Measurements from ENCODE around the gene ARHGAP42.

ARHGAP42 gene

DNA sequence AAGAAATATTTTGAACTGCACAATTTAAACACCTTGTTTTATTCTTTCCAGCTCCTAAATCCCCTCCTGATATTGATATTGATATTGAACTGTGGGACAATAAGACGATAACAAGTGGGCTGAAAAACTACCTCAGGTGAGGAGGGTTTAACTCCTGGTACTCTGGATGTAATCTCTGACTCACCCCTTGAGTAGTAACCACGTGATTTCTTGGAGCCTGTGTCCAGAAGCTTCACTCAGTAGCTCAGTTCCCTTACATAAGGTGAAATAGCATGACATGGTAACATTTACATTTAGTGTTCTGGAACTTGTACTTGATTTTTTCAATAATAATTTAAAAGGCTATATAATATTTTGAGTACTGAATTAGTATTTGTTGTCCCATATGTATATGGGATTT, 274.5 kb downstream of the ARHGAP42 start:
- no peak for DNase-seq (ENCODE audit: low read depth in 2 of 2, low spot score in 1 of 2)

DNA sequence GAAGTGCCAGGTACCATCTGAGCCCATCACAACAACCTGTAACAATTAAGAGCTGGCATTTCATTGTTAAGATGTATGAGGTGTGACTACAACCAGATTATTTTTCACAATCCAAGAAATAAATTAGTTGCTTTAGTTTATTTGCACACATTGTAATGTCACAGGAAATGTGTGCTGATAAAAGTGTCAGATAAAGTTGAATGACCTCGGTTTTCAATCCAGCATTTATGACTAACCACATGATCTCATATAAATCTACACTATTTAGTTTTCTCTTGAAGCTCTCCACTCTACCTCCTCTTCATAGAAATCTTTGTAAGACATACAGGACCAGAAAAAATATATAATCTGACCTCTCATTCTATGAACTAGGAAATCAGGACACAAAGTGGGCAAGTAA, 276.3 kb downstream of the ARHGAP42 start:
- DNase-seq (ENCODE audit: low read depth in 2 of 2, low spot score in 1 of 2): no peak

GRCh38 chr11:100964435-100964834, 277.3 kb downstream of the ARHGAP42 start:
- DNase-seq (ENCODE audit: low read depth in 2 of 2, low spot score in 1 of 2): no peak

DNA sequence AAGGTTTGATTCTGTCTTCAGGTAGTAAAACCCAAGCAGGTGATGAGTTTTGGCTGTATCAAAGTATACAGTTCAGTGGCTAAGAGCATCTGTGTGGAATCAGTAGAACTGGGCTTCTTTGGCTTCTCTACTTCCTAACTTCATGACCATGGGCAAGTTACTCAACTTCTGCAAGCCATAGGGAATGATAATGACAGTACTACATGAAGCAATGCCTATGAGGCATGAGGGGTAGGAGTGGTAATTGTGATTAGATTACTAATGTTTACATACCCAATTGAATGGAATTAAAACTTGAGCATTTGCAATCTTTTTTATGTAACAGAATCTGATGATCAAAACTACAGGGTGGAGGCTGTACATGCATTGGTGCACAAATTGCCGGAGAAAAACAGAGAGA, 278.3 kb downstream of the ARHGAP42 start:
- DNase-seq (ENCODE audit: low read depth in 2 of 2, low spot score in 1 of 2): no peak

GRCh38 chr11:100966366-100966765, 279.3 kb downstream of the ARHGAP42 start:
- no peak for DNase-seq (ENCODE audit: low read depth in 2 of 2, low spot score in 1 of 2)

- no peak for DNase-seq (ENCODE audit: low read depth in 2 of 2, low spot score in 1 of 2)
These were observed 281.9 kb downstream of the ARHGAP42 start for GRCh38 chr11:100969008-100969407.

DNA sequence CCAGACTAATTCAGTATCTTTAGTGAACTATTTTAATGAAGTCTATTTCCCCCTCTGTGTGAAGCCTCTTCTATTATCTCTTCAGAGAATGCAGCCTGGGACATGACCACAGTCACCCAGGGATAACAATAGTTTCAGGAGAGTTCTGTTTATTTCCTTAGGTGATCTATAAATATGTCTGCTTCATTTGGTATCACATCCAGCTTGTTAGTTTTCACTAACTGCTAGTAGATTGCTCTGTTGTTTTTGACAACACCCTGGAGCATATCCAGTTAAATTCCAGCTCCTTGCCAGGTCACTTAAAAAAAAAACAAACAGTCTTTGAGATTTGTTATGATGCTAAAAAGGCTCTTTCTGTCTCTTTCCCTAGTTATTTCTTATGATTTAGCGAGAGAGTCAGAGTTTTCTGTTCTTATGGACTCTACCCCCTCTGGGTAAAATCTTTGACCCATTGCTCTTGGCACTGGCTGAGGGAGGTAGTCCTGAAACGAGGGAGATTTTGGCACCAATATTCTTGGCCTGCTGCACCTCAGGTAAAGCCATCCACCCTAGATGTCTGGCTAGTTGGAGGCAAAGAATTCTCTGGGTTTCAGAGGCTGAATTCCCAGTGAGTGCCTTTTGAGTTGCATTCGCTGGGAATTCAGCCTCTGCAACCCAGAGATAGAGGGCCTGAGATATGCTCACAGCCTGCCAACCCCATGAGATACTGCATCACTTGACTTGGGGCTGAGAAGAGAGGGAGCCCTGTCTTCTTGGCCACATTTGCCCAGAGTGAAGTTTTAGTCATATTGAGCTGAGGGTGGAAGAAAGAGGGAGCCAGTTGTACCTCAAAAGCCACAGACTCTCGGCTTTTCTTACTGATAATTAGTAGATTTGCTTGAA, 283.4 kb downstream of the ARHGAP42 start:
- DNase-seq (ENCODE audit: low read depth in 2 of 2, low spot score in 1 of 2): no peak

GRCh38 chr11:100972046-100972445, 285.0 kb downstream of the ARHGAP42 start:
- DNase-seq (ENCODE audit: low read depth in 2 of 2, low spot score in 1 of 2): no peak

- no peak for DNase-seq (ENCODE audit: low read depth in 2 of 2, low spot score in 1 of 2)
These were observed 291.4 kb downstream of the ARHGAP42 start for GRCh38 chr11:100978442-100978841.

- no peak for DNase-seq (ENCODE audit: low read depth in 2 of 2, low spot score in 1 of 2)
These were observed 291.9 kb downstream of the ARHGAP42 start for GRCh38 chr11:100978939-100979338.

GRCh38 chr11:100980156-100980555, 293.1 kb downstream of the ARHGAP42 start:
- DNase-seq (ENCODE audit: low read depth in 2 of 2, low spot score in 1 of 2): no peak

- no peak for DNase-seq (ENCODE audit: low read depth in 2 of 2, low spot score in 1 of 2)
These were observed 294.2 kb downstream of the ARHGAP42 start for GRCh38 chr11:100981196-100981824.

DNA sequence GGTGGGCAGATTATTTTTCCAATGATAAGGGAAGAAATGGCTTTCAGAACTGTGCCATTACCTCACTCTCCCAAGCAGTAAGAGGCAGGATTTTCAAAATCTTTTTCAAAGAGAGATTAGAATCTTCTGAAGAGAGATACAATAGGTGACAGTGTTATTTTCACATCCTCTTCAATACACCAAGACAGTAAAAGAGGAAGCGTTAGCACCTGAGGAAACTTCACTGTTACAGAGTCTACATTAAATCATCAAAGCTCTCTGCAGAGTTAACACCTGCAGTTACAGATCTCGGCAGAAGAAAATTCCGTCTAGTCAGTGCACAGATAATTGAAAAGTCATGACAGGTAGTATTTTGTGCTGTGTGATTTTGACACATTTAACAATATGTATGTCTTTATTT, 297.6 kb downstream of the ARHGAP42 start:
- no peak for DNase-seq (ENCODE audit: low read depth in 2 of 2, low spot score in 1 of 2)

DNA sequence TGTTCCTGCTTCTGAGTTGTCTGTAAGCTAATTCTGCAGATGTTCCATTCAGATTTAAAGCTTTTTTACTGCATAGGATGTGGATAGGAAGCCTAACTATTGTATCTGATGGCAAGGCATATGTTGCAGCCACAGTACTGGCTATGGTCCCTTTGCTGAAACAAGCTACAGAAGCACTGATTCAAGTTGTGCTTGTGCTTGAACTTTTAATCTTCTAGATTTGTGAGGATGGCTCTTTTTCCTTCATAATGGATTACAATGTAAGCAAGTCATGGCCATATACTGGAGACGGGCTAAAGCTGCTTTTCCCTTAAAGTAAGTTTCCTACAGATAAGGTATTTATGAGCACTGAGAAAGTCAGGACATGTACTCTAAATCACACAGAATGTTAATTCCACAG, 303.8 kb downstream of the ARHGAP42 start:
- DNase-seq (ENCODE audit: low read depth in 2 of 2, low spot score in 1 of 2): no peak

GRCh38 chr11:100991541-100991940, 304.5 kb downstream of the ARHGAP42 start:
- no peak for DNase-seq (ENCODE audit: low read depth in 2 of 2, low spot score in 1 of 2)

DNA sequence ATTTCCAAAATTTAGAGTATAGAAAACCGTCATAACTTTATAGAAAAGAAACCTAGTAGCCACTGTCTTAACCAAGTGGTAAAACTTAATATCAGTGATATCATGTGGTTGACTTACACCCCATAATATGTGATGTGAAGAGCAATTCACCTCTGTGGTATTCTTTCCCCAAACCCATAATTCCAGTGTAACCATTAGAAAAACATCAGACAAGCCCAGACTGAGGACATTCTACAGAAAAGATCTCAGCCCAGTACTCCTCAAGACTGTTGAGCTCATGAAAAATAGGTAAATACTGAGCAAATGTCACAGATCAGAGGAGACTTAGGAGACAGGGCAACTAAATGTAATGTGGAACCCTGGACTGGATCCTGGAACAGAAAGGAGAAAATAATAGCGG, 307.9 kb downstream of the ARHGAP42 start:
- DNase-seq (ENCODE audit: low read depth in 2 of 2, low spot score in 1 of 2): no peak

DNA sequence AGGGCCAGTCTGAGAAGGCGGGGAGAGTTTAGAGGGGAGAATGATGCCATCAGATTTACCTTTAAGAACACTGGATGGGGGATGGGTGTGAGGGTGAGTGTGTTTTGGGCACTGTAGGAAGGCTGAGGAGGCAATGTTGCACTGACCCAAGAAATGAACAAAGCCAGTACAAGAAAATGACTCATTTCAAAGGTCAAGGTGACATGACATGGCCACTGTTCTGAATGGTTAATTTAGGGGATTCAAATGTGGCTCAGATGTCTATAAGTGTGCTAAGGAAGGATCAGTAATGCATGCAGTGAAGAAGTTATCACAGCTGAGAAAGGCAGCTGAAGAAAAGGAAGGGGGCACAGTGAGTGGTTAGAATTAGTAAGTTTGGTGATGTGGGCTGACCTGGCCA, 312.7 kb downstream of the ARHGAP42 start:
- DNase-seq (ENCODE audit: low read depth in 2 of 2, low spot score in 1 of 2): no peak

DNA sequence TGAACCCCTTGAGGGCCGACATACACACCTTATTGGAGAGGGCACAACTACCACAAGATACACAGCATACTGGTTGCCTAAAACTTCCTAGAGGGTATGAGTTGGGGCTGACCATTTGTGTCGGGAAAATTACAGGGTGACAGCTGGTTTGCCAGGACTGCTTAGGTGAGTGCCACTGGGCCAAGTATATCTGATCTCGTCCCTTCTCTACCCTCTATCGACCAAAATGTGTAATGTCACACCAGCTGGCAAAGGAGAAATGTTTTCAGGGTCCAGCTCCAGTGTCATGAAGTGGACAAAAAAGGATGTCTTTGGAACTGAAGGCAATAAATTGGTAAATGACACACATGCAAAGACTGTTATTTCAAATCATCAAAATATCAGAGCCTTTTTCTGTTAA, 316.4 kb downstream of the ARHGAP42 start:
- DNase-seq (ENCODE audit: low read depth in 2 of 2, low spot score in 1 of 2): no peak

- no peak for DNase-seq (ENCODE audit: low read depth in 2 of 2, low spot score in 1 of 2)
These were observed 322.0 kb downstream of the ARHGAP42 start for GRCh38 chr11:101008961-101009689.

DNA sequence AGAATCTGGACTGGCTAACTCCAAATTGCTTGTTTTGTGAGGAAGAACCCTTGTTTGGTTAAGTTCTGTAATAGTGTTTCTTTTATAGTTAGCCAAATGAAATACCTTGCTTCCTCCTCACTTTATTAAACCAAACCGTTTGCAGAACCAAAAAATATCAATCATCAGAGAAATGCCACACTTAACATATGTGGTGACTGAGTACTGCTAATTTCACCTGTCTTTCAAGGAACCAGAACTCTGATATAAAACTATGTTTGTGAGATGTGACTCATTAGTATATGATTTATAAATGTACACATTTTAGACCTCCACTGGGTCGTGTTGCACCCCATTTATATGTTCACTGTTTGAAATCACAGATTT, 322.6 kb downstream of the ARHGAP42 start:
- DNase-seq (ENCODE audit: low read depth in 2 of 2, low spot score in 1 of 2): no peak

- DNase-seq (ENCODE audit: low read depth in 2 of 2, low spot score in 1 of 2): no peak
These were observed 323.8 kb downstream of the ARHGAP42 start for GRCh38 chr11:101010899-101011298.

GRCh38 chr11:101011881-101012280, 324.8 kb downstream of the ARHGAP42 start:
- no peak for DNase-seq (ENCODE audit: low read depth in 2 of 2, low spot score in 1 of 2)

Measured in stimulated activated CD8-positive, alpha-beta memory T cell treated with anti-CD3 and anti-CD28 coated beads, Interleukin-4, amount 100 ng/mL, for 1 hour (primary cell).